AG20443 (cell line): ENCODE measurements around the gene SCAI.
"Not testable (repeated sequence)": the region's sequence is repeated elsewhere in the genome, so short reads cannot be mapped to it uniquely, and the experiment has no call there.

Source experiments
- DNase-seq: peaks from one replicate; pipeline ENCODE4 v3.0.0; 2012; ENCODE audit warnings: low spot score, mixed read lengths

SCAI gene

DNA sequence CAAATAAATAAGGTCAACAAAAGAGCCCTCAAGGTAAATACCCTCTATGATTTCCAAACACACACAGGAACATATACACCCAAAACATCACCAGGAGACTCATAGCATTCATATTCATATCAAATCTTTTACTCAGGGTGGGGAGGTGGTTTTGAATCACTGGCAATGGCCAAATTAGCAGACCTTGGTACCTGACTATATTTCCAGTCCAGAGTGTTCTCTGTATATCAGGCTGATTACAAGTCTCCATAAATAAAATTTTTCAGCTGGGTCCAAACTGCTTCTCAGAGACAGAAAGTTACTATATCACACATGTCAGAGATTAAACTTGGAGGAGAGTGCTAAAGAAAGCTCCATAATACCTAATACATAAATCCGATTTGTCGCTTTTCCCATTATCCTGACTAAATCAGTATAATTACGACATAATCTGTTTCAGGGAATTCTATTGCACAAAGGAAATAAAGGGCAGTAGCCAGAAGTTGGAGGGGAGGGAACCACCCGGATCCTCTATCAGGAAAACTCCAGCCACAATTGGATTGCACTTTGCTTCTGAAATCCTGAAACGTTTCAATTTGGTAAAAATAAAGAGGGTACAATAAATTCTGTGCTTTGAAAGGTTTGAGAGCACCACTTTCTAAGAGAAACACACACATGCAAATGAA lies 195.5 kb downstream of the SCAI start:
- DNase-seq: no peak

DNA sequence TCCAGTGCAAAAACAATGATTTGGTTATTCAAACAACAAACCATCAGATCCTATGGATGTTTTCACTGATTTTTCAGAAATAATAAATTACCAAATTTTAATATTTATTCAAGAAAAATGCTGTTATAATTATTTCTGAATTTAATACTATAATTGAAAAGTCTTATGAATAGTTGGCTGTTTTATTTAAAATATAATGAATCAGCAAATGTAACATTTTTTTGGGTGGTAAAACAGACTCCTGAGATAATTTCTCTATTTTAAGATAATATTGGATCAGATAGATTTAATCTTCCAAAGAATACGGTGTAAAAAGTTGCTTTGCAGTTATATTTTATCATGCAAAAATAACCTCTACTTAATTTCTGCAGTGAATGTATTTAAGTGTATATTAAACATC lies 197.2 kb downstream of the SCAI start:
- no peak for DNase-seq

DNA sequence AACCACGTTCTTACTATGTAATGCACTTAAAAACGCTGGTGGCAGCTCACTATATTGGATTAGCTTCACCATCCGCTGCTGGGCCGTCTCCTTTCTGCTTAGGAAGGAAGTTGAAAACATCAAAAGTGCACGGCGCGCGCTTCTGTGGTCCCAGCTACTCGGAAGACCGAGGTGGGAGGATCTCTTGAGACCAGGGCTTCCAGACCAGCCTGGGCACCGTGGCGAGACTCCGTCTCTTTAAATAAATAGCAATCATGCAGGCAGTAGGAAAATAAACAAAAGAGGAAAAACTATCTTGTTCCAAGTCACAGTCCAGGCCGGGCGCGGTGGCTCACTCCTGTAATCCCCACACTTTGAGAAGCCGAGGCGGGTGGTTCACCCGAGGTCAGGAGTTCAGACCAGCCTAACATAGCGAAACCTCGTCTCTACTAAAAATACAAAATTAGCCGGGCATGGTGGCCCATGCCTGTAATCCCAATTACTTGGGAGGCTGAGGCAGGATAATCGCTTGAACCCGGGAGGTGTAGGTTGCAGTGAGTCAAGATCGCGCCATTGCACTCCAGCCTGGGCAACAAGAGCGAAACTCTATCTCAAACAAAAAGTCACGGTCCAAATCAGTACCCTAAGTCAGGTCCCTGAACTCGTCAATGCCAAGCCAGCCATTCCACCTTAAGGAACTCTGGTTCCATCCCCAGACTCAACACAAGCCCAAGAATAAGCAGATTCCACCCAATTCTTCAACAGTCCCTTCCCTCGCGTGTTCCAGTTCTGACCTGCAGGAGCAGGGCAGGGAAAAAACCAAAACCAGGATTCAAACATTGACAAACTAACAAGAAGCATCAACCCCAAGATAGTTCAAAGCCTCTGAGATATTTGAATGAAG lies 201.4 kb downstream of the SCAI start:
- peak; percentile 19 for DNase-seq

DNA sequence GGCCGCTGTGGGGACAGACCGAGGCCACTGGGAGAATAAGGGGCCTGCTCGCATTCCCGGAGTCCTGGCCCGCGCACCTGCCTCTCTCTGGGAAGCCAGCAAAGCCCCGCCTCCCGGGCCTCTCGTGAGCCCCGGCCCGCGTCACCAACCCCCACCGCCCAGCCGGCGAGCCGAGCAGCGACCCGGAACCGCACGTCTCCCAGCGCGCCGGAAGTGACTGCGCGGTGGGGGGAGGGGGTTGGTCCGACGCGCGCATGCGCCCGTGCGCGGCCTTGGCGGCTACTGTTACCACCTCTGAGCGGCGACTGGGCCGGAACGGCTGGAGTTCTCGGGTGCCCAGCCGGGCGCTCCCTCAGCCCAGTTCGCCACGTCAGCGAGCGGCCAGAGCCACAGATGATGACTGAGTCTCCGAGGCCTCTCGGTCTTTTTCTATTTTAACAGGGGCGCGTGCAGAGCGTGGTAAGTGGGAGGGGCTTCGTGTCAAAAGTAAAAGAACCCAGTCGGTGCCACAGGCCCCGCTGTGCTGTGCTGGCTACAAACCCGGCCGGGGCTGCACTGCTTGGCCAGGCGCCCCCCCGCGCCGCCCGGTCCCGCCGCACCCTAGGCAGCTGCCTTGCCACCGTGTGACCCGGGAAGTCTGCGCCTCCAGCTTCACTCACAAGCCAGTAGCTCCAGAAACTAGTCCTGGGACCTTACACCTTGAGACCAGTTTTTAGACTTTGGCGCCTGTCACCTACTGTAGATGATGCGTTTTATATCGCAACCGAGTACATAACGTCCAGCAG lies 202.2 kb downstream of the SCAI start, which contains the start of gene GOLGA1:
Gene GOLGA1 (minus strand): TSS at position 190 of the 785 bp plus-strand sequence. CDS start 2,372 bp downstream, outside the sequence.
- peak; percentile 100 for DNase-seq

DNA sequence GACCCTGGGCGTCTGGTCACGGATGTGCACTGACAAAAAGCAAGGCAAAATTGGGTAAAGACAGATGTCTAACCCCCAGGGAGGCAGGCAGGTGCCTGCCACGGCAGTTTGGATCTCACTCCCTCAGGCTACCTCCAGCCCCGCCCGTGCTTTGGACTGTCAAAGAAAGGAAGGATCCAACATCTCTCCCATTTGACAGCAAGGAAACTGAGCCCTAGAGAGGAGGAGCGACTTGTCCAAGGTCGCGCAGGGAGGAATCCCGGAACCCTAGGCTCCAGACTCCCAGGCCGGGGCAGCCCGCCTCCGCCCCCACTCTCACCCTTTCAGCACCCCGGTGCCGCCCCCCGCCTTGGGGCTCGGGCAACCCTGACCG lies 202.8 kb downstream of the SCAI start:
- DNase-seq: no peak

DNA sequence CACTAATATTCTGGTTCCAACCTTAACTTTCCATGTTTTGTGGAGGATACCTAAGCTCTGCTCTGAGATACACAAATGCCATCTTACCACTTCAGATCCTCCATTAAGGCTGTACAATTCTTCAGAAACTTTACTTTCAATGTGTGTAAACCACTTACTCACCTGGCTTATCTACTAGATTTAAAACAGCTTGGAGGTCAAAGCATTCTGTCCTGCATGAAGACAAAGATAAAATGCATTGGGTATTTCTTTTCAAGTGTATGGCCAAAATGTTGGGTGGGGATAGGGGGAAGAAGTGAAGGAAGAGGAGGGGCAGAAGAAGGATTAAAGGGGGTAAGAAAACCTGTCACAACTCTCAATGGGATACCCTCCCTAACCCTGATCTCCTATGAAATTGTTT lies 203.4 kb downstream of the SCAI start:
- no peak for DNase-seq

DNA sequence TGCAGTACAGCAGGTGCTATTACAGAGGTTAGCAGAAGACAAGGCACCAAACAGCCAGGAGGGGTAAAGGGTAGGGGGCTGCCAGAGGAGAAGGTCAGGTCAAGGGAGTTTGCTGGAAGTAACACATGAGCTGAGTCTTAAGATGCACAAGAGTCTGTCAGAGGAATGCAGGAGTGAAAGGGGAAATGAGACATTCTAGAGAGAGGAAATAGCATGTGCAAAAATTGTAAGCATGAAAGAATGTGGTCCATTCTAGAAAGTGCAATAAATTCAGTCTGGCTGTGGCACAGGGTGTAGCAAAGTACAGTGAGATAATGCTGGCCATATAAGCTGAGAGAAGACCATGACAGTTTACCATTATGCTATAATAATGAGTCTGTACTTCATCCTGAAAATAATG lies 209.0 kb downstream of the SCAI start:
- DNase-seq: peak; percentile 58

DNA sequence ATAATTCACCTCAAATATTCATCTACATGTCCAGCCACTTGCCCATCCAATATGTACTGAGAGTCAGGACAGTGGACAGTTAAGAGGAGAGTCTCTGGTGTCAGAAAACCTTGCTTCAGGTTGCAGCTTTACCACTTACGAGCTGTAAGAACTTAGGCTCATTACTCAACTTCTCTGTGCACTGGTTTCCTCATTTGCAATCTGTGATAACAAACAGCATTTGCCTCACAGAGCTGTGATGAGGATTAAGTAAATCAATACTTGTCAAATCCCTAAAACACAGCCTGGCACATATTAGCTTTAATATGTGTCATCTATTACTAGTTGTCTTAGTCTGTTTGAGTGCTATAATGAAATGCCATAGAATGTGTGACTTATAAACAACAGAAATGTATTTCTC lies 211.0 kb downstream of the SCAI start:
- DNase-seq: no peak

DNA sequence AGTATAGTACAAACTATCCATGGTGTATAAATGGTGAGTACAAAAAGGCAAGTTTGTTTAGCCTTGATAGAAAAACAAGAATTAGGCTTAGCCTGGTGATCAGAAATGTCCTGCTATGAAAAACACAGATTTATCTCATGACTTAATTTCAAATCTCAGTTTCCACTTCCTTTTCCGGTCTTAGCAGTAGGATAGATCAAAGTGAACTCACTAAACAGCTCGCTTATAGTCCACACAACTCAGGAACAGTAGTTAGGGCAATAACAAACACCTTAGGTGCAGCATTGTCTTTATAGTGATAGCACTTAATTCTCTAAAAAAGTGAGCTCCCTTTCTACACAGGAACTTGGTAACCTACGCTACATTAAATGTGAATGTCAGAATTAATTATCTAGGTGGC lies 213.9 kb downstream of the SCAI start:
- no peak for DNase-seq

DNA sequence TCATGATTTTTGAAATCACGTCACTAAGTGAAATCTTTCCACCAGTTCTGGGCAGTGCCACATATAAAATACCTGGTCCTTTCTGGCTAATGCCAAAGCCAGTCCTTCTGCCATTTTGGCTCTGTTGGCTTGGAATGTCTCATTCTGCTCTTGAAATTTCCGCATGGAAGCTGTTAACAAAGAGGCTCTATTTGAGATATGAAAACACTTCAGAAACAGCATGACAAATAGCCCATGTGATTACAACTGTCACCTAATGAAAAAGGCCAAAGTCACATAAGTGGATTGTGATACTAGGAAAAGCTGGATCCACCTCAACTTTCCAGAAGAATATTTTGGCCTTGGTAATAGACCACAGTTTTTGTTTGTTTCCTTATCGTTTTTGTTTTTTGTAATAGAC lies 215.2 kb downstream of the SCAI start:
- DNase-seq: no peak

DNA sequence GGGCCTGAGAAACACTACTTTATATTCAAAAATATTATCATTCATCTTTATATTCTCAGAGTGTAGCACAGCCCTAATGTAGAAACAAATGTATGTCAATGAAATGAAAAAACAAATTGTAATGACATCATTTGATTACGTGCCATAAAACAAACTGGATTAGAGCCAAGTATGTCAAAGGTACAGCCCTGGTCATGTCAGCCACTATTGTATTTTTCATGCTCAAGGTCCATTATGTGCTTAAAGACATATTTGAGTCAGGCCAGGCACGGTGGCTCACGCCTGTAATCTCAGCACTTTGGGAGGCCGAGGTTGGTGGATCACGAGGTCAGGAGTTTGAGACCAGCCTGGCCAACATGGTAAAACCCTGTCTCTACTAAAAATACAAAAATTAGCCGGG lies 222.9 kb downstream of the SCAI start:
- DNase-seq: not testable (repeated sequence)

DNA sequence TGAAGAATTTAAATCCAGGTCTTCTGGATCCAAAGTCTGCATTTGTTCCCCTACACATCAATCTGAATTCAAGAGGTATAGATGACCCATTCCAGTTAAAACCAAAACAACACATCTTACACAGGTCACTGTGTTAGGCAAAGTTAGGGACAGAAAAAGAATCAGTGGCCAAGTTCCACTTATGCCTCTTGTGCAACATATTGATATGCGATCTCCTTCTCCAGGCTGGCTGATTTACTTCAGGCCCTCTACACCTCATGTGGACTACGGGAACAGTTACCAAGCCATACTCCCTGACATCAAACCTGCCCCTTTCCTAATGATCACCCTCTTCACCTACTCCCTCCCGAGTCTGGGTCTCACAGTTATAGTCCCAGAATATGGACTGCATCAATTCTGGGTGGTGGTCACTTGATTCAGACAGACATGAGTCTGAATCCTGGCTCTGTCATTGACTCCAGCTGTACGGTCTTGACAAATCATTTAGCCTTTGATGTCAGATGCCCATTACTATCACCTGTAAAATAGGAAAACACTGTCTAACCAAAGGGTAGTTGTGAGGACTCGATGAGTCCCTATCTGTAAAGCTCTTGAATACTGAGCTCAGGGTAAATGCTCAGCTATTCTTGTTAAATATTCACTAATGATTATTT lies 228.4 kb downstream of the SCAI start:
- DNase-seq: no peak

DNA sequence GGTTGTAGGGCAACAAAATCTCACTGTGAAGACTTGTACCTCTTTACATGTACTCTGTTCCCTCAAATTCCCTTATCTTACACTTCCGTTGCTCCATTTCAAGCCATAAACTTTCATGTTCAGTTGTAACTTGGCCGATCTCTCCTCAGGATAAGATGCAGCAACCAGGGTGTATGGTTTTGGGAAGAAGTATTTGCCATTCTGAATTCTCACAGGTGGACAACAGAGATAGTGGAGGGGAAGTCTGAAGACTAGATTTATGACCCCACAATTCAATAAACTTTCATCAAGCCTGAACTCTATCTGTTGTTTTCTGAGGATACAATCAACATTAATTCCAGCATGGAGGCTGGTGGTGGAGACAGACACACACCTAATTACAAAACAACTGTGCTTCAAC lies 229.9 kb downstream of the SCAI start:
- no peak for DNase-seq

DNA sequence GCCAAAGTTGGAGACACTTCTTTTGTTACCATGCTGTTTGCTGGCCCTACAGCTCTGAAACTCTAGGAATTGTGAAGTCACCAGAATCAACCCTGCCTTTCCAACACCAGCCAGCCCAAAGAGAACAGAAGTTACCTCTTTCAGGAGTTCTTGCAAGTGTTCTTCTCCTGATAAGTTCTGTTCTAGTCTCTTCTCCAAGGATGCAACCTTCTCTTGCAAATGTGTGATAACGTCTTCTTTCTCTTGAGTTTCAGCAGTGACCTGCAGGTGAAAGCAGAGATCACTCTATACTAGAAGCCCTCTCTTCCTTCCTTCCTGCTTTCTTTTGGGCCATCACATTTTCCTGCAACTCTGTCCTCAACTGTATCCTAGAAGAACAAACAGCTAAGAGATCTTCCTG lies 231.6 kb downstream of the SCAI start:
- DNase-seq: no peak

DNA sequence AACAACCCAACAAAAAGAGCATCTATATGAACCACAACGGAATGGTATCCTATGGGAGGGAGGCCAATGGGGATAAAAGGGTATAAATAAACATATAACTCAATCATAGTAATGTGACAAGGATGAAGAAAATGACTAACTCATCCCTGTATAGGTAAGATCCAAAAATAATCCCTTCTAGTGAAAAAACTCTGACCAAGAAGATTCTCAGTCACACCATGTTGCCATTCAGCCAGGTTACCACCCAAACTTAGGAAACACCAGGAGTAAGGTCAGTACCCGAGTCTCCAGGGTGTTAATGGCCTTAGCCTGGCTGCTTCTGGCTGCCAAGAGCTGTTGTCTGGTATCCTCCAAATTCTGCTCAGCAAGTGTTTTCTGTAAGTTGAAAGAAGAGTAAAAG lies 235.2 kb downstream of the SCAI start:
- no peak for DNase-seq

DNA sequence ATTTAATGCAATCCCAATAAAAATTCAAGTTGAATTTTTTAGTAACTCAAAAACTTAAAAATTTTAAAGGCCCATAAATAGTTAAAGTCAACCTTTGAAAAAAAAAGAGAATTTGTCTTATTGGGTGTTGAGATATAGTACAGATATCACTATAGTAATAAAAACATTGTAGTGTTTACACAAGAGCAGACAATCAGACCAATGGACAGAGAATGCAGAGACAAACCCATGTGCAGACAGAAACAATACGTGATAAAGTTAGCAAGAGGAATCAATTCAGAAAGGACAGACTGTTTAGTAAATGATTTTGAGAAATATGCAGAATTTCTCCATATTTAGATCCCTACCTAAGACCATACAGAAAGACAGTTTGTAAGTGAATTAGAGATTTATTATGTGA lies 236.4 kb downstream of the SCAI start:
- DNase-seq: no peak

DNA sequence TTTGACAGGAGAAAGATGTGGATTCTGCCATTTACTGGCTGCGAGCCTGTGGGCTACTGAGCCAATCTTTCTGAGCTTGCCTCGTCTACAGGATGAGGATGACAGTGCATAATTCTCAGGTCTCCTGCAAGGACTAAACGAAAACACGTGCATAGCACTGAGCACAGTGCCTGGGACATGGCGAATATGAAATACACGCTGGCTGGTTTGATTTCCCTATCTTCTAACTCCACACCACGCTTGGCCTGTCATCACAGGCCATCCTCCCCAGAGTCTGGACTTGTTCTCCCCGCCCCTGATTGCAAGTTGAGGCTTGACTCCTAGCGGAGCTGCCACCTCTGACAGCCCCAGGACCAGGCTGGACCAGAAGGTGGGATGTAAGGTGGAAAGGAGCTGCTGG lies 243.5 kb downstream of the SCAI start:
- no peak for DNase-seq

DNA sequence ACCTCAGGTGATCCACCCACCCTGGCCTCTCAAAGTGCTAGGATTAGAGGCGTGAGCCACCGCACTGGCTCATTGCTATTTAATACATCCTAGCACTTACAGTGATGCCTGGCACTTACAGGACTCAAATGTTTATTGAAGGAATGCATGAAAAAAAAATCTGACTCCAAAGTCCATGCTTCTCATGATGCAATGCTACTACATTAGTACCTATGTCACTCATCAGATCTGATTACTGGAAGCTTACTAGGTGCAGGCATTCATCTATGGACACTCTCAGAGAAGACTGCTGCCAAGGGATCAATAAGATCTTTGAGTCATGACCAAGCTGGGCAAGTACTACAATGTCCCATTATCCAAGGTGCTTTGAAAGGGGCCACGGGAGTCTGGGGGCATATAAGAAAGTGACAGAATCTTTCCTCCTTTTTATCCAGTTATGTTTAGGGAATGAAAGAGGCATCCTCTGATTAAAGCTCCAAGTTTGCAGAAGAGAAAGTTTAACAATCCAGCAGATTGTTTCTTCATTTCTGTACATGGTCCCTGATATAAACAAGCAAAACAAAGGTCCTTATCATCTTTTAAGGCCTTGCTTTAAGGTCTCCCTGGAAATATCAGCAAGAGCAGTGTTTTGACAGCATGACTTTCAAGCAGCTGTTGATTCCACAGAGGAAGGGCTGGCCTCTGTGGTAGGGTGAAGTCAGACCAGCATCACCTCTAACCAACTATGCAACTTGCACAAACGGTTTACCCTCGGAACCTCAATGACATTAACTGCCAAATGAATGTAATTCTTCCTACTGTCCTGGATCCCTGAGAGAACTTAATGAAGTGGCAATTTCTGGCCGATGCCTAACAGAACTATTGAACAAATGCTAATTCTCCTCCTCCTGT lies 245.5 kb downstream of the SCAI start:
- no peak for DNase-seq

DNA sequence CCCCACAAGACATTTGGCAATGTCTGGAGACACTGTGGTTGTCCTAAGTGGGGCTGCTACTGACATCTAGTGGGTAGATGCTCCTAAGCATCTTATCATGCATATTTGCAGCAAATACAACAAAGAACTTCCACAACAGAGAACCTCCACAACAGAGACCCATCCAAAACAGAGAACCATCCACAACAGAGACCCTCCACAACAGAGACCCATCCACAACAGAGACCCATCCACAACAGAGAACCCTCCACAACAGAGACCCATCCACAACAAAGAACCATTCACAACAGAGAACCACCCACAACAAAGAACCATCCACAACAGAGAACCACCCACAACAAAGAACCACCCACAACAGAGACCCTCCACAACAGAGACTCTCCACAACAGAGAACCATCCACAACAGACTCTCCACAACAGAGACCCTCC lies 248.6 kb downstream of the SCAI start:
- peak; percentile 46 for DNase-seq

DNA sequence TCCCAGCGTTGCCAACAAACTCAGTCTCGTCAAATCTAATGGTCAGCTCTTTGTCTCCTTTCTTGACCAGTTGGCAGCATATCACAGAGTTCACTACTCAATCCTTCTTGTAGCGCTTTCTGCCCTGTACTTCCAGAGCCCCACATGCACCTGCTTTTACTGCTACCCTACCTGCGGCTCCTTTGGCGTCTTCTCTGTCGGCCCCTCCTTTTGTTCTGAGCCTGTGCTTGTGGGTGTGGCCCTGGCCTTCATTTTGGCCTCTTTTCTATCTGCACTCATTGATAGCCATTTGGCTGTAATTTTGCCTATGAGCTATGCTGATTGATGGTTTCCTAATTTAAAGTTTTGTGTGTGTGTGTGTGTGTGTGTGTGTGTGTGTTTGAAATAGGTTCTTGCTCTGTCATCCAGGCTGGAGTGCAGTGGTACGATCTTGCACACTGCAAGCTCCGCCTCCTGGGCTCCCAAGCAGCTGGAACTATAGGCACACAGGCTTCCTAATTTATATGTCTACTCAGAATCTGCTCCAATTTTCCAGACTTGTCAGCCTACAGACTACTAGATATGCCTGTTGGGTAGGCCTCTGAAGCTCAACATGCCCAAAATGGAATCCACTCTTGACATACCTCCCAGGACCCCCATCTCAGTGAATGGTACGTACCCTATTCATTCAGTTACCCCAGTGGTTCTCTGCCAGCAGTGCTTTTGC lies 249.1 kb downstream of the SCAI start:
- no peak for DNase-seq
